GM23248 (cell line): ENCODE measurements around the gene MAP3K1.

Experiments used
- EZH2 ChIP-seq: fragments of 200-600 bp; sonication (generic); IDR thresholded peaks from 2 replicates; pipeline ENCODE4 v1.6.1; 2018; ENCODE audit warnings: antibody characterized with exemption, mild to moderate bottlenecking; ENCODE audit not compliant: insufficient read depth, poor library complexity, severe bottlenecking
- EZH2phosphoT487 ChIP-seq: fragments of 200-600 bp; sonication (generic); IDR thresholded peaks from 2 replicates; pipeline ENCODE4 v1.6.1; 2018; ENCODE audit warnings: antibody characterized with exemption, moderate library complexity, mild to moderate bottlenecking, low read depth; ENCODE audit not compliant: insufficient read depth

DNA sequence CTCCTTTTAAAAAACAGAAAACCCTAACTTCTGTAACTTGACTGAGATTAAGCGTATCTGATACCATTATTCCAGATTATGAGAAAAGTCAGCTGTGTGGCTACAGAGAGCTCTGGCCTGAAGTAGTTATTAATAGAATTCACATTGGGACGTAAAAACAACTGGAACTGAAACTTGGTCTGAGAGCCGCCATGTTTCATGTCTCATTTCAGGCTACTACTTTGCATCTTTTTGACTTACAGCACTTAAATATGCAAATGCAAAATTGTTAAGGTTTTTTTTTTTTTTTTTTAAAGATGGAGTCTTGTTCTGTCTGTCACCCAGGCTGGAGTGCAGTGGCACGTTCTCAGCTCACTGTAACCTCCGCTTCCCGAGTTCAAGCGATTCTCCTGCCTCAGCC lies 25.2 kb downstream of the MAP3K1 start:
- TF ChIP-seq EZH2phosphoT487 (no peak), EZH2 (no peak)
